Measurements from ENCODE around the gene ITGA2B.

ITGA2B gene

DNA sequence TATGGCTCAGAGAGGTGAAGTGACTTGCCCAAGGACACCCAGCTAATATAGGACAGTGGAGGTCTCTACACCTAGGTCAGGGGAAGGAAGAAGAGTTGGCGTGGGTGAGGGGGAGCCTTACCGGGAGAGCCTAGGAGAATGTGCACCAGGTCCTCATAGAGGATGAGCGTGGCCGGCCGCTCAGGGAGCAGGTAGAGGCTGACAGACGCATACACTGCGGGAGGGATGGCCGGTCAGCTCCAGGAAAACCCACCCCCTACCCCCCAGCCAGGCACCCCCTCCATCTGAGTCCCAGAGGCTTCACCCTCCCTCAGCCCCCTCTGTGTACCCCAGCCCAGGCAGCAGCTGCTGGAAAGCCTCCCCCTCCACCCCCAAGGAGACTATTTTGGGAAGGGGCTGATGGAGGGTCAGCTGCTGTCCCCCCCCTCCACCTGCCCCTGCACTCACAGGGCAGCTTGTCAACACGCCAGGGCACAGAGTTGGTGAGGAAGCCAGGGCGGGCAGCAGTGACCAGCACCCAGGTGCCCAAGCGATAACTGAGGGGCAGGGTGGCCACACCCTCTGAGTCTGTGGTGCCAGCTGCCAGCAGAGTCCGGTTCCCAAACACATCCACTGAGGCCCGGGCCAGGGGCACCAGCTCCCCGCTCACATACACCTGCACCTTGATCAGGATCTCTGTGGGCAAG is 29.8 kb downstream of the ITGA2B start:
- no peak for TF ChIP-seq NFIC (IDR thresholded peaks at IDR 0.05)
- TF ChIP-seq, protein P1, sequence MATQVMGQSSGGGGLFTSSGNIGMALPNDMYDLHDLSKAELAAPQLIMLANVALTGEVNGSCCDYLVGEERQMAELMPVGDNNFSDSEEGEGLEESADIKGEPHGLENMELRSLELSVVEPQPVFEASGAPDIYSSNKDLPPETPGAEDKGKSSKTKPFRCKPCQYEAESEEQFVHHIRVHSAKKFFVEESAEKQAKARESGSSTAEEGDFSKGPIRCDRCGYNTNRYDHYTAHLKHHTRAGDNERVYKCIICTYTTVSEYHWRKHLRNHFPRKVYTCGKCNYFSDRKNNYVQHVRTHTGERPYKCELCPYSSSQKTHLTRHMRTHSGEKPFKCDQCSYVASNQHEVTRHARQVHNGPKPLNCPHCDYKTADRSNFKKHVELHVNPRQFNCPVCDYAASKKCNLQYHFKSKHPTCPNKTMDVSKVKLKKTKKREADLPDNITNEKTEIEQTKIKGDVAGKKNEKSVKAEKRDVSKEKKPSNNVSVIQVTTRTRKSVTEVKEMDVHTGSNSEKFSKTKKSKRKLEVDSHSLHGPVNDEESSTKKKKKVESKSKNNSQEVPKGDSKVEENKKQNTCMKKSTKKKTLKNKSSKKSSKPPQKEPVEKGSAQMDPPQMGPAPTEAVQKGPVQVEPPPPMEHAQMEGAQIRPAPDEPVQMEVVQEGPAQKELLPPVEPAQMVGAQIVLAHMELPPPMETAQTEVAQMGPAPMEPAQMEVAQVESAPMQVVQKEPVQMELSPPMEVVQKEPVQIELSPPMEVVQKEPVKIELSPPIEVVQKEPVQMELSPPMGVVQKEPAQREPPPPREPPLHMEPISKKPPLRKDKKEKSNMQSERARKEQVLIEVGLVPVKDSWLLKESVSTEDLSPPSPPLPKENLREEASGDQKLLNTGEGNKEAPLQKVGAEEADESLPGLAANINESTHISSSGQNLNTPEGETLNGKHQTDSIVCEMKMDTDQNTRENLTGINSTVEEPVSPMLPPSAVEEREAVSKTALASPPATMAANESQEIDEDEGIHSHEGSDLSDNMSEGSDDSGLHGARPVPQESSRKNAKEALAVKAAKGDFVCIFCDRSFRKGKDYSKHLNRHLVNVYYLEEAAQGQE (IDR thresholded peaks at IDR 0.05; ENCODE audit: low read depth): no peak
- TF ChIP-seq, protein P2, sequence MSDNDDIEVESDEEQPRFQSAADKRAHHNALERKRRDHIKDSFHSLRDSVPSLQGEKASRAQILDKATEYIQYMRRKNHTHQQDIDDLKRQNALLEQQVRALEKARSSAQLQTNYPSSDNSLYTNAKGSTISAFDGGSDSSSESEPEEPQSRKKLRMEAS (IDR thresholded peaks at IDR 0.05): no peak

DNA sequence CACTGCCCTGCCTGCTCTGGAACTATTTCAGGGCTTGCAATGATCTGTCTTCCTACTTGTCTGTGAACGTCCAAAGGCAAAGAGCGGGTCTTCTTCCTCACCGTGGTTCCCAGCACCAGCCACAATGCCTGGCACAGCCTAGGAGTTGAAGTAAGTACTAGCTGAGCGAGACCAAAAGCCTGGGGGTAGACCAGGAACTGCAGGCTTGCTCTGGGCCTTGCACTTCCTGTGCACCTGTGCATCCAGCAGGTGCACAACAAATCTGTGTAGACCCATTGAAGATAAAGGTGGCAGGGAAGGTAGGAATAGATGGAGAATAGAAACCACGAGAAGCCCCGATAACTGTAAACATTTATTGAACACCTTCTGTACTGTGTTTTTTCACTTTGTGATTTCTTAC is 30.4 kb downstream of the ITGA2B start:
- TF ChIP-seq CREB1 (IDR thresholded peaks at IDR 0.05; ENCODE audit: low read depth): no peak
- TF ChIP-seq TEAD4 (IDR thresholded peaks at IDR 0.05): no peak
- TF ChIP-seq, protein P3, sequence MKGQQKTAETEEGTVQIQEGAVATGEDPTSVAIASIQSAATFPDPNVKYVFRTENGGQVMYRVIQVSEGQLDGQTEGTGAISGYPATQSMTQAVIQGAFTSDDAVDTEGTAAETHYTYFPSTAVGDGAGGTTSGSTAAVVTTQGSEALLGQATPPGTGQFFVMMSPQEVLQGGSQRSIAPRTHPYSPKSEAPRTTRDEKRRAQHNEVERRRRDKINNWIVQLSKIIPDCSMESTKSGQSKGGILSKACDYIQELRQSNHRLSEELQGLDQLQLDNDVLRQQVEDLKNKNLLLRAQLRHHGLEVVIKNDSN (IDR thresholded peaks at IDR 0.05): no peak
- TF ChIP-seq YY1 (IDR thresholded peaks at IDR 0.05; ENCODE audit: low read depth): no peak
- no peak for TF ChIP-seq TAF1 (IDR thresholded peaks at IDR 0.05; ENCODE audit: low read depth)
- no peak for TF ChIP-seq ZBTB7A (IDR thresholded peaks at IDR 0.05; ENCODE audit: low read depth)
- no peak for TF ChIP-seq EP300 (IDR thresholded peaks at IDR 0.05; ENCODE audit: borderline replicate concordance)
- no peak for TF ChIP-seq RAD21 (IDR thresholded peaks at IDR 0.05; ENCODE audit: low read depth)
- TF ChIP-seq FOXM1 (IDR thresholded peaks at IDR 0.05; ENCODE audit: borderline replicate concordance, low read depth): no peak
- TF ChIP-seq, protein P2 (IDR thresholded peaks at IDR 0.05): no peak
- TF ChIP-seq CEBPB (IDR thresholded peaks at IDR 0.05): no peak
- no peak for TF ChIP-seq NFIC (IDR thresholded peaks at IDR 0.05)

DNA sequence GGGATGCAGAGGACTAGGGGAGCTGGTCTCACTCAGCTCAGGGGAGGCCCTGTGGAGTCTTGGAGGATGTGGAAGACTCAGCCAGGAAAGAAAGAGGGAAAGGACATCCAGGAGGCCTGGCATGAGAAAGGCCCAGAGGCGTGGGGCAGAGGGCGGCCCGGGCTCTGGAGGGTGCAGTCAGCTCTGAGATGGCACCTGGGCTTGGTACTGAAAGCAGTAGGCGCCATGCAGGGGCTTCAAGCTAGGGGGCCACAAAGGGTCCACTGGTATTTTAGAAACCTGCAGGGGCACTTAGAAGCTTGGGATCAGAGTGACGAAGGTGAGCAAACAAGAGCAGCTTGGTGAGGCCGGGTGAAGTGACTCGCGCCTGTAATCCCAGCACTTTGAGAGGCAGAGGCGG is 31.4 kb downstream of the ITGA2B start:
- TF ChIP-seq TAF1 (IDR thresholded peaks at IDR 0.05; ENCODE audit: low read depth) (no peak), RAD21 (IDR thresholded peaks at IDR 0.05; ENCODE audit: low read depth) (no peak), FOXM1 (IDR thresholded peaks at IDR 0.05; ENCODE audit: borderline replicate concordance, low read depth) (no peak), YY1 (IDR thresholded peaks at IDR 0.05; ENCODE audit: low read depth) (no peak), EP300 (IDR thresholded peaks at IDR 0.05; ENCODE audit: borderline replicate concordance) (no peak), NFIC (IDR thresholded peaks at IDR 0.05) (no peak), CREB1 (IDR thresholded peaks at IDR 0.05; ENCODE audit: low read depth) (no peak), TCF12 (IDR thresholded peaks at IDR 0.05; ENCODE audit: low read depth) (no peak), ZBTB7A (IDR thresholded peaks at IDR 0.05; ENCODE audit: low read depth) (no peak), EGR1 (IDR thresholded peaks at IDR 0.05) (no peak)
- TF ChIP-seq, protein P1 (IDR thresholded peaks at IDR 0.05; ENCODE audit: low read depth): no peak
- TF ChIP-seq, protein P3 (IDR thresholded peaks at IDR 0.05): no peak
- TF ChIP-seq, protein P2 (IDR thresholded peaks at IDR 0.05): no peak

DNA sequence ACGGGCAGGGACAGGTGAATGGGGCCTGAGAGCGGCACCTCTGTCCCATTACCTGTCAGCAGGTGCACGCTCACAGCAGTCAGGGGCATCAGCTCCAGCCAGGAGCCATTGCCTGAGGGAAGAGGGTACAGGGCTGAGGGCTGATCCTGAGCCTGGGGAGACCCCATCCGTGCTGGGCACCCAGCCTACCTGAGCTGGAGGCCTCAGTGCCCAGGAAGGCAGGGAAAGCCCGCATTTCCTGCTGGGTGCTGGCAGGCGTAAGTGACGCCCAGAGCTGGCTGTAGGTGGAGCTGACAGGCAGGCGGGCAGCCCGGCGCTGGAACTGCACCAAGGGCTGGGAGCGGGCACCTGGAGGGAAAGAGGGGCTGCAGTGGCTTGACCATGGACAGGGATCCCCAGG is 33.2 kb downstream of the ITGA2B start:
- no peak for TF ChIP-seq NFIC (IDR thresholded peaks at IDR 0.05)

DNA sequence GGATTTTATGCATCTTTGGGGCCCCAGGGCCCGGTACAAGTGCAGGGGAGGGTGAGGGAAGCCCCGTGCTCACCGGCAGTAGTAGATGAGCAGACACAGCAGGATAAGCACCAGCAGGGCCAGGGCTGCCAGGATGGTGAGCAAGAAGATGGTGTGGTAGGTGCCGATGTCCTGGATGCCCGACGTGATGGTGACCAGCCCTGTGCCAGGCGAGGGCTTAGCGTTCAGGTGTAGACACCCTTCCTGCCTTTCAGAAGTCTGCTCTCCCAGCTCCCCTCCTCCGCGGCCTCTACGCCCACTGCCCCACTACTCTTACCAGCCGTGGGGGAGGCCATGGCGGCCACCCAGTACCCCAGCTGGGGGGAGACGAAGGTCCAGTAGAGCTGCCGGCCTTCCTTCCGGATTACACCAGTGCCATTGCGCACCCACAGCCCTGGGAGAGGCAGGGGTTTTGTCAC is 33.8 kb downstream of the ITGA2B start:
- no peak for TF ChIP-seq ZBTB7A (IDR thresholded peaks at IDR 0.05; ENCODE audit: low read depth)
- TF ChIP-seq EGR1 (IDR thresholded peaks at IDR 0.05): no peak
- no peak for TF ChIP-seq YY1 (IDR thresholded peaks at IDR 0.05; ENCODE audit: low read depth)
- no peak for TF ChIP-seq CREB1 (IDR thresholded peaks at IDR 0.05; ENCODE audit: low read depth)
- TF ChIP-seq, protein P1 (IDR thresholded peaks at IDR 0.05; ENCODE audit: low read depth): no peak
- TF ChIP-seq TAF1 (IDR thresholded peaks at IDR 0.05; ENCODE audit: low read depth): no peak
- no peak for TF ChIP-seq TCF12 (IDR thresholded peaks at IDR 0.05; ENCODE audit: low read depth)
- no peak for TF ChIP-seq EP300 (IDR thresholded peaks at IDR 0.05; ENCODE audit: borderline replicate concordance)
- TF ChIP-seq CEBPB (IDR thresholded peaks at IDR 0.05): no peak
- TF ChIP-seq, protein P2 (IDR thresholded peaks at IDR 0.05): no peak
- no peak for TF ChIP-seq RAD21 (IDR thresholded peaks at IDR 0.05; ENCODE audit: low read depth)
- TF ChIP-seq TEAD4 (IDR thresholded peaks at IDR 0.05): no peak
- no peak for TF ChIP-seq NFIC (IDR thresholded peaks at IDR 0.05)
- no peak for TF ChIP-seq FOXM1 (IDR thresholded peaks at IDR 0.05; ENCODE audit: borderline replicate concordance, low read depth)
